ENCODE results near the gene KLHL22.
"Not testable (repeated sequence)": the region's sequence is repeated elsewhere in the genome, so short reads cannot be mapped to it uniquely, and the experiment has no call there.

The KLHL22 gene, protein sequence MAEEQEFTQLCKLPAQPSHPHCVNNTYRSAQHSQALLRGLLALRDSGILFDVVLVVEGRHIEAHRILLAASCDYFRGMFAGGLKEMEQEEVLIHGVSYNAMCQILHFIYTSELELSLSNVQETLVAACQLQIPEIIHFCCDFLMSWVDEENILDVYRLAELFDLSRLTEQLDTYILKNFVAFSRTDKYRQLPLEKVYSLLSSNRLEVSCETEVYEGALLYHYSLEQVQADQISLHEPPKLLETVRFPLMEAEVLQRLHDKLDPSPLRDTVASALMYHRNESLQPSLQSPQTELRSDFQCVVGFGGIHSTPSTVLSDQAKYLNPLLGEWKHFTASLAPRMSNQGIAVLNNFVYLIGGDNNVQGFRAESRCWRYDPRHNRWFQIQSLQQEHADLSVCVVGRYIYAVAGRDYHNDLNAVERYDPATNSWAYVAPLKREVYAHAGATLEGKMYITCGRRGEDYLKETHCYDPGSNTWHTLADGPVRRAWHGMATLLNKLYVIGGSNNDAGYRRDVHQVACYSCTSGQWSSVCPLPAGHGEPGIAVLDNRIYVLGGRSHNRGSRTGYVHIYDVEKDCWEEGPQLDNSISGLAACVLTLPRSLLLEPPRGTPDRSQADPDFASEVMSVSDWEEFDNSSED

DNA sequence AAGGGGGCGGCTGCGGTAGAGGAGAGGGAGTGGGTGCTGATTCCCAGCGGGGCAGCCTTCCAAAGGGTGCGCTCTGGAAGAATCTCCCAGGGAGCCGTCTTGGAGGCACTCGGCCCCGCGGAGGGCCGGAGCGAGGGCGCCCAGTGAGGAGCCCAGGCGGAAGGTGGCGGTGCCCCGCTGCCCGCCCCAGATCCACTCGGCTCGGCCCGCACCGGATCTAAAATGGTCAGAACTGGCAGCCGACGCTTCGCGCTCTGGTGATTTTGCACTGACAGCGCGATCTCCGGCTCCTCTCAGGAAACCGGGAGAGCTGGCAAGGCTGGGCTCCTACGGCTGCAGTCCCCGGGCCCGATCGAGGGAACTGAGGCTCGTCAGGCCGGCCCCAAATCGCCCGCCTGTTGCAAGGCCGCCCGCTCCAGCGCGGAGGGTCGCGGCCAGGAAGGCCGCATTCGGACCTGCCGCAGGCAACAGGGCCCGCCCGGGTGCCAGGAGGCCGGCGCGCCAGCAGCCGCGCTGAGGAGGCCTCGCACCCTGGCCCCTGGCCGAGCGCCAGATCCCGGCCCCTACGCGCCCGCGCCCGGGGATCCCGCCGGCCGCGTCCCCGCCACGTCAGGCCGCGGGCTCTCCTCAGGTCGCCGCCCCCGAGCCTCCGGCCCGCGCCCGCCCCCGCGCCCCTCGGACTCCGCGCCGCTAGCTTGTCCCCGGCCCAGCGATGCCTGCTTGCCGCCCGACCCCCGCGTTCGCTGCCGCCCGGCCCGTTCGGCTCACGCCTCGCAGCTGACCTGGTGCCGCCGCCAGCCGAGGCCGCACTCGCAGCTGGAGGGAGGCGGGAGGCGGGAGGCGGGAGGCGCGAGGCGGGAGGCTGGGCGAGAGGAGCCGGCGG lies at the start of gene KLHL22:
KLHL22 (minus strand) TSS at position 818 of the 883 bp plus-strand sequence. CDS start 6,584 bp downstream, outside the sequence.
- H4K20me1 ChIP-seq (ENCODE audit: insufficient read depth) = no peaks in the 10 kb centered on the region
- peak within 1 kb of the TSS; percentile 94 for H3K4me2 ChIP-seq
- no peaks in the 10 kb centered on the region for H3K27me3 ChIP-seq (ENCODE audit: insufficient read depth, low read depth)
- peaks cover 8% of the 10 kb centered on the region for H3K4me1 ChIP-seq (ENCODE audit: low read depth, poor library complexity, severe bottlenecking)
- TF ChIP-seq, protein P1, sequence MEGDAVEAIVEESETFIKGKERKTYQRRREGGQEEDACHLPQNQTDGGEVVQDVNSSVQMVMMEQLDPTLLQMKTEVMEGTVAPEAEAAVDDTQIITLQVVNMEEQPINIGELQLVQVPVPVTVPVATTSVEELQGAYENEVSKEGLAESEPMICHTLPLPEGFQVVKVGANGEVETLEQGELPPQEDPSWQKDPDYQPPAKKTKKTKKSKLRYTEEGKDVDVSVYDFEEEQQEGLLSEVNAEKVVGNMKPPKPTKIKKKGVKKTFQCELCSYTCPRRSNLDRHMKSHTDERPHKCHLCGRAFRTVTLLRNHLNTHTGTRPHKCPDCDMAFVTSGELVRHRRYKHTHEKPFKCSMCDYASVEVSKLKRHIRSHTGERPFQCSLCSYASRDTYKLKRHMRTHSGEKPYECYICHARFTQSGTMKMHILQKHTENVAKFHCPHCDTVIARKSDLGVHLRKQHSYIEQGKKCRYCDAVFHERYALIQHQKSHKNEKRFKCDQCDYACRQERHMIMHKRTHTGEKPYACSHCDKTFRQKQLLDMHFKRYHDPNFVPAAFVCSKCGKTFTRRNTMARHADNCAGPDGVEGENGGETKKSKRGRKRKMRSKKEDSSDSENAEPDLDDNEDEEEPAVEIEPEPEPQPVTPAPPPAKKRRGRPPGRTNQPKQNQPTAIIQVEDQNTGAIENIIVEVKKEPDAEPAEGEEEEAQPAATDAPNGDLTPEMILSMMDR (conservative IDR thresholded peaks at IDR 0.05; ENCODE audit: low read depth, low read length) = no peak
- no peaks in the 10 kb centered on the region for H3K36me3 ChIP-seq (ENCODE audit: insufficient read depth)
- peak within 1 kb of the TSS; percentile 40 for H3K27ac ChIP-seq
- peak within 1 kb of the TSS; percentile 54 for H3K4me3 ChIP-seq (IDR thresholded peaks at IDR 0.05; ENCODE audit: insufficient read depth, low read depth, low read length)
- peak within 1 kb of the TSS; percentile 99 for H2AFZ ChIP-seq (ENCODE audit: low read depth)
- H3K79me2 ChIP-seq (ENCODE audit: insufficient read depth, low read depth) = no peaks in the 10 kb centered on the region
- H3K9ac ChIP-seq = peak within 1 kb of the TSS; percentile 27; the same call in 1 of the 2 replicates

DNA sequence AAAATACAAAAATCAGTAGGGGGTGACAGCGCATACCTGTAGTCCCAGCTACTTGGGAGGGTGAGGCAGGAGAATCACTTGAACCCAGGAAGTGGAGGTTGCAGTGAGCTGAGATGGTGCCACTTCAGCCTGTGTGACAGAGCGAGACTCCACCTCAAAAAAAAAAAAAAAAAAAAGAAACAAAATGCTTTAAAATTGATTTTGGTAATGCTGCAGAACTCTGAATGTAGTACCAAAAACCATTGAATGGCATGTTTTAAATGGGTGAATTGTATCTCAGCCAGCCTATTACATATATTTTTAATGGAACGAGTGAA lies 49.7 kb upstream of the KLHL22 start:
- not testable (repeated sequence) for H3K9ac ChIP-seq; H3K4me3 ChIP-seq (IDR thresholded peaks at IDR 0.05; ENCODE audit: insufficient read depth, low read depth, low read length); H2AFZ ChIP-seq (ENCODE audit: low read depth); H3K27me3 ChIP-seq (ENCODE audit: insufficient read depth, low read depth); H3K36me3 ChIP-seq (ENCODE audit: insufficient read depth); H3K4me2 ChIP-seq; H4K20me1 ChIP-seq (ENCODE audit: insufficient read depth); H3K27ac ChIP-seq
- Histone ChIP-seq H3K79me2 (ENCODE audit: insufficient read depth, low read depth) (peaks cover 42% of the 10 kb centered on the region; the same call in 1 of the 2 replicates), H3K4me1 (ENCODE audit: low read depth, poor library complexity, severe bottlenecking) (peaks cover 12% of the 10 kb centered on the region)

DNA sequence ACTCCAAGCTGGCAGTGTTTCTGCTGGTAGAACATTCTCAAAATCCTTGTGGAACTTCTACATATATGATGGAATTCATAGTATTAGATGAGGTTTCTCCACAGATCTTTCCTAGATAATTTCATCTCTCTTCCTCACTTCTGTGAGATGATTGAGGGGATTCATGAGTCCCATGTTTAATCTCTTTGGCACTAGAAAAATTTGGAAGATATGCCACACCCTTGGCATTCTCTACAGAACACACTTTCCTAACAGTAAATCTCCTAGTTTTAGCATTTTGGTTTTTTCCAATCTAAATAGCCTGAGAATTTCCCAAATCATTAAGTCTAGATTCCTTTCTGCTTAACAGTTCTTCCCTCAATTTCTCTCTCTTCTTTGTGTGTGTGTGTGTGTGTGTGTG lies 47.1 kb upstream of the KLHL22 start:
- Histone ChIP-seq H3K79me2 (ENCODE audit: insufficient read depth, low read depth) (peaks cover 33% of the 10 kb centered on the region; the same call in 1 of the 2 replicates), H3K36me3 (ENCODE audit: insufficient read depth) (peaks cover 7% of the 10 kb centered on the region)

DNA sequence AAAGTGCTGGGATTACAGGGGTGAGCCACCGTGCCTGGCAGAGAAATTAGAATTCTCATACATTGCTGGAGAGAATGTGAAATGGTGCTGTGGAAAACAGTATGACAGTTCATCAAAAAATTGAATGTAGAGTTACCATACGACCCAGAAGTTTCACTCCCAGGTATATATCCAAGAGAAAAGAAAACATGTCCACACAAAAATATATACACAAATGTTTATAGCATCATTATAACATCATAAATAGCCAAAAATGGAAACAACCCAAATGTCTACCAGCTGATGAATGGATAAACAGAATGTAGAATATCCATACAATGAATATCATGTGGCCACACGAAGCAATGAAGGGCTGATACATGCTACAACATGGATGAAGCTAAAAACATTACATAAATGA lies 46.5 kb upstream of the KLHL22 start:
- Histone ChIP-seq H3K4me1 (ENCODE audit: low read depth, poor library complexity, severe bottlenecking) (no peaks in the 10 kb centered on the region), H4K20me1 (ENCODE audit: insufficient read depth) (no peaks in the 10 kb centered on the region), H3K4me3 (IDR thresholded peaks at IDR 0.05; ENCODE audit: insufficient read depth, low read depth, low read length) (no peak overlapping the region), H3K4me2 (no peak overlapping the region), H3K27ac (no peak overlapping the region), H2AFZ (ENCODE audit: low read depth) (no peak overlapping the region), H3K36me3 (ENCODE audit: insufficient read depth) (peaks cover 7% of the 10 kb centered on the region), H3K27me3 (ENCODE audit: insufficient read depth, low read depth) (no peaks in the 10 kb centered on the region), H3K9ac (no peak overlapping the region), H3K79me2 (ENCODE audit: insufficient read depth, low read depth) (peaks cover 28% of the 10 kb centered on the region; the same call in 1 of the 2 replicates)
- TF ChIP-seq, protein P1 (conservative IDR thresholded peaks at IDR 0.05; ENCODE audit: low read depth, low read length) = no peak

More for the DNA sequence above, 47.1 kb upstream of the KLHL22 start:
- Histone ChIP-seq H3K4me2 (no peak overlapping the region), H3K27ac (no peak overlapping the region), H3K9ac (no peak overlapping the region), H3K27me3 (ENCODE audit: insufficient read depth, low read depth) (no peaks in the 10 kb centered on the region), H3K4me1 (ENCODE audit: low read depth, poor library complexity, severe bottlenecking) (no peaks in the 10 kb centered on the region), H3K4me3 (IDR thresholded peaks at IDR 0.05; ENCODE audit: insufficient read depth, low read depth, low read length) (no peak overlapping the region), H2AFZ (ENCODE audit: low read depth) (no peak overlapping the region), H4K20me1 (ENCODE audit: insufficient read depth) (no peaks in the 10 kb centered on the region)
- TF ChIP-seq, protein P1 (conservative IDR thresholded peaks at IDR 0.05; ENCODE audit: low read depth, low read length) = no peak

DNA sequence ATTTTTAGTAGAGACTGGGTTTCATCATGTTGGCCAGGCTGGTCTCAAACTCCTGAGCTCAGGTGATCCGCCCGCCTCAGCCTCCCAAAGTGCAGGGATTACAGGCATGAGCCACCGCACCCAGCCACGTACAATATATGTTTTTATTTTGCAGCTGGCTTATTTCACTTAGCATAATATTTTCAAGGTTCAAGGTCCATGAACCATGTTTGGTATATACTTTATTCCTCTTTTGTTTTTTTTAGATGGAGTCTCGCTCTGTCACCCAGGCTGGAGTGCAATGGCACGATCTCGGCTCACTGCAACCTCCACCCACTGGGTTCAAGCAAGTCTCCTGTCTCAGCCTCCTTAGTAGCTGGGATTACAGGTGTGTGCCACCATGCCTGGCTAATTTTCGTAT lies 43.3 kb upstream of the KLHL22 start:
- H3K4me3 ChIP-seq (IDR thresholded peaks at IDR 0.05; ENCODE audit: insufficient read depth, low read depth, low read length); H2AFZ ChIP-seq (ENCODE audit: low read depth); H3K27me3 ChIP-seq (ENCODE audit: insufficient read depth, low read depth); H4K20me1 ChIP-seq (ENCODE audit: insufficient read depth); H3K4me2 ChIP-seq; H3K27ac ChIP-seq; H3K9ac ChIP-seq; H3K36me3 ChIP-seq (ENCODE audit: insufficient read depth); H3K4me1 ChIP-seq (ENCODE audit: low read depth, poor library complexity, severe bottlenecking): not testable (repeated sequence)
- peaks cover 16% of the 10 kb centered on the region; the same call in 1 of the 2 replicates for H3K79me2 ChIP-seq (ENCODE audit: insufficient read depth, low read depth)

Data from KMS-11 (cell line).